CD4-positive, alpha-beta T cell treated with Interferon gamma for 1 hour (primary cell): ENCODE measurements around the gene TMEM37.

Experiments used
- DNase-seq: peaks from one replicate; pipeline ENCODE4 v3.0.0-alpha.2; 2020

The TMEM37 gene

DNA sequence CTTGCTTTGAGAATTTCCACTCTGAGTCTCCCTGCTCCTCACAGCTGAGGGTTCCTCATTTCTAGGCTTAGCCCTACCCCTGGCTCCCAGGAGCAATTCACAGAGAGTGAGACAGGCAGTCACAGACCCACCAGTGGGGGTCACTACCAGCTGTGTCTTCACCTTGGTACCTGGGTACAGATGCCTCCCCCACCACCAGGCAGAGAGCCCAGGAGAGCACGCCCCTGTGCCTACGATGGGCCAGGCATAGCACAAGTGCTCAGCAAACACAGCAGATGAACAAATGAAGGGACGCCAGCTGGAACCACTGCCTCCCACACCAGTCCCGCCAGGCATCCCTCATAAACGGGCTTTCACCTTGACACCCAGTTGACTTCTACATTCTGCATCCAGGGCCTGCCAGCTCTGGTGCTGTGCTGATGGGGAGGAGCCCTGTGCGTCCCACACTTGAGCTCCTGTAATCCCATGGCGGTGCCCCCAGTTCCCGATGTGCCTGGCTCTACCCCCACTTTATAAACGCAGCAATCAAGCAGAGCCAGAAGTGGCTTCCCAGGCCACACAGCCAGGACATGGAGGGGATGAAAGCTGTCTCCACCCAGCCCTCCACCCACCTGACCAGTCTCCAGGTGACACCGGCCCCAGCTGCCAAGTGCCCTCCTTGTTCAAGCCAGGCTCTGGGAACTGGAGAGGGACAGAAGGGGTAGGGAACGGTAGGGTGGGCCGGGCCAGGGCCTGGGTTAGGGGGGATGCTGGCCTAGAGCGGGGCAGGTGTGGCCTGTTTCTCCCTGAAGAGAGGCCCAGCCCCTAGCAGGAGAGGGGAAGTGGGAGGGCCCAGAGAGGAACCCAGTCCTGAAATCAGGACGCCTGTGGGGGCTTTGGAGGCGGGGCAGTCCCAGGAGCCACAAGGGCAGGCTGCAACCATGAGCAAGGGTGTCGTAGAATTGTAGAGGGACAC lies 50.1 kb downstream of the TMEM37 start:
- no peak for DNase-seq

DNA sequence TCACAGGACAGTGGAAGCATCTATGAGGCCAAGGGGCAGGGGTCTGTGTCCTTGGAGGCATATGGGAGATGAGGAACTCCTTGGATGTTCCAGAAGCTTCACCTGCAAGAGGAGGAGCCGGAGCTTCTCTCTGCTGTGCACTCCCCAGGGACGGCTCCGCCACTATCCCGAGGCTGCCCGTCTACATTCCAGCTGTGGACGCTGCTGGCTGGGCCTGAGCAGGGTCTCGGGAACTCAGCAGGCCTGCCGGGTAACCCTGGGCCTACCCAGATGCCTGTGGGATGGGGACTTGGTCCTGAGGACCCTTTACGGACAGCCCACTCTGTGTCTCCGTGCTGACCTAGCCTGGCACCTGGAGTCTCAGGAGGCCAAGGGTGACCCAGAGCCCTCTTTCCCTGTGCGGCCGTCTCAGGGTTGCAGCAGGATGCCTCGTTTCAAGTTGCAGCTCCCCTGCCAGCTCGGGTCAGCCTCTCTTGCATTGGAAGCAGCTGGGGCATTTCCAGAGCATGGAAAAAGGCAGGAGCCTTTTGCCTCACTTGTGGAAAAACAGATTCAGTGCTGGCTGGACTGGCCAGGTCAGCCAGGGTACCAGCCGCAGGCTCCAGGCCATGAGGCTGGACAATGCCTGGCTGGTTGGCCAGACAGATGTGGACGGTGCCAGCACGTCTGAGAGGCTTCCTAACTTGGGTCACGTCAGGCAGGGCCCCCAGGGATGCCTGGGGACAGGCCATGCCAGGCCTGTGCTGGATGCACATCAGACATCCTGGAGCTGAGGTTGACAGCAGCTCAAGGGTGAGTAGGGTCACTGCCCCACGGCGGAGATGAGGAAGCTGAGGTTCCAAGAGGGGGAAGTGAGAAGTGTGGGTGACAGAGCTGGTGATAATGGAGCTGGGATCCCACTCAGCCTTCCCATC lies 51.1 kb downstream of the TMEM37 start:
- no peak for DNase-seq

DNA sequence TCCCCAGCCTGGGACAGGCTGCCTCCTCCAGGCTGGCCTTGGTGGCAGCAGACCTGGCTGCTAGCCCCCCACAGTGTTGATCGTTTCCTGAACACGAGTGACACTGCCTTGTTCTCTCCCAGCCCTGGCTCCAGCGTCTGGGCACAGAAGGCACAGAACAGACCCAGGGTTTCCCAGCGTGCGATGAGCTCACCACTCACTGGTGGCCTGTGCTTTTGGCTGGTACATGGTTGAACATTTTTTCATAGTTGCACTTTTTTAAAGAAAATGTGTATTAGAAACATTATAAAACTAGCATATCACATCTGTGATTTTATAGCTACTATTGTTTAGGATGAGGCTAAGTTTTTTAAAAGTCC lies 51.7 kb downstream of the TMEM37 start:
- DNase-seq, result no peak

DNA sequence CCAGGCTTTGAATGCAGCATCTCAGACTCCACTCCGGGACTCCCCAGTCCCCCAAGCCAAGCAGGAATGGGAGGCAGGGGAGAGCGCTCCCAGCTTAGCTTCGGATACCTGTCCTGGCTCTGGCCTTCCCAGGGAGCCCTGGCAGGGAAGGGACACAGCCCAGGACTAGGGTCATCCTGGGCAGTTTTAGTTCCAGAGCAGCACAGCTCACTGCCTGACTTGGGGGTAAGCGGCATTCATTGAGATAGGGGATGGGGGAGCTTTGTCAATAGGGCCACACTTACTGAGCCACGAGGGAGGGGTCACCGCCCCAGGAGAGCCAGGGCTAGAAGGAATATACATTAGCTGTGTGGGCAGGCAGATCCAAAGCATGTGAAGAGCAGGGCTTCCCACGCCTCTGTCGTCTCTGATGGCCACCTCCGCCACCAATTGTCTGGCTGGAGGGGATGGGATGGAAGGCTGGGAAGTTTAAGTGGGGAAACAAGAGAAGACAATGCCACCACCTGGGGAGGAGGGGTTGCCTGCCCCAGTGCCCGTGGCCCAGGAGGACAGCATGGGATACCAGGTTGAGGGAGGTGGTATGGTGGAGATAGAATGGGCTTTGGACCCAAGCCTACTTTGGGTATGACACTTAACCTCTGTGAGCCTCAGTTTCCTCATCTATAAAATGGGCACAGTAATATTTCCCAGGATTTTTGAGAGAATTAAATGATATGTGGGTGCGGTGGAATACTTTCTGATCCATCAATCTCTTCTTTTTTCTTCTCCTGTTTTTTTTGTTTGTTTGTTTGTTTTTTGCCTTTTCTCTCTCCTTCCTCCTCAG lies 52.5 kb downstream of the TMEM37 start:
- no peak for DNase-seq

DNA sequence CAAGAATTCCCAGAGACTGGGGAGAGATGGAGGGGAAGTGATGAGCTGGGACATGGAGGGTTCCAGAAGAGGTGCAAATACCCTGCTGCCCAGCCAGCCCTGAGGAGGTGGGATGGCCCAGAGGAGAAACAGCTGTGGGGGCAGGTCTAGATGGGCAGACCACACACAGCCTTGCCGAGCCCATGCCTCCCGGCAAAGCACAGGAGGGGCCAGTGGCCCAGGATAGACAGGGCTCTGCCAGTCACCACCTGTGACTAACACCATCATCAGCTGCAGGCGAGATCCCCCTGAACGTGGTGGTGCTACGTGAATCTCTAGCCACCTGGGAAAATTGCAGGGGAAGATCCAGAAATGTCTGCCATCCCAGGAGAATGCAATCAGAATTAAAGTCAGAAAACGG lies 53.2 kb downstream of the TMEM37 start:
- no peak for DNase-seq

DNA sequence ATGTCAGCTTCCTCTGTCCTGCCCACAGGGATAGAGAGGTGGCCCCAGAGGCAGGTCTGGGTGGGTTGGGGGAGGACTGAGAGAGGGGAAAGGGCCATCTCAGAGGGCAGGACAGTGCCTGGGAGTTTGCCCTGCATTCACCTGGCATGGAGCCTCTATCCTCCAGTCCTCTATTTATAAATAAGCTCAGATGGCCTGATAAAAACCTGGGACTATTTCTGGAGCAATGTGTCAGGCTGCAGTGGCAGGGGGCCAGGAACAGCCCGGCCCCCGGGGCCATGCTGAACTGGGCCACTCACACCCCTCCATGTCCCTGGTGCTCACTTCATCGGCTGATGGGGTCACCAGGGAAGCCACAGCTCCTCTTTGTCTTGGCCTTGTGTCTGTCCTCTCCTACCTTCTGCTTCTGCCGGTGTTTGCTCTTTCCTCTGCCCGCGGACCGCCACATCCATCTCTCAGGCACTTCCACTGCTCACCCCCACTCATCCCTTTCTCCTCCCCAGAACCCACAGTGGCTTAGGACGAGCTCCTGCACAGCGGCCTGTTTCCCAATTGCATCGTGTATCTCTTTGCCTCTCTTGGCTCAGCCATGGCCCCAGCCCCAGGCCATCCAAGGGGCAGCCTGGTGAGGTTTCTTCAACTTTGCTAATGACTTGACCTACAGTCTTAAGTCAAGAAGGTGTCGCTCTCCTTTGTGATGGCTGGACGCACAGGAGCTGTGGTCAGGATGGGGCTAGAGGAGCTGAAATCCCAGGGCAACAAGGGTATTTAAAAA lies 53.9 kb downstream of the TMEM37 start:
- DNase-seq, result no peak

DNA sequence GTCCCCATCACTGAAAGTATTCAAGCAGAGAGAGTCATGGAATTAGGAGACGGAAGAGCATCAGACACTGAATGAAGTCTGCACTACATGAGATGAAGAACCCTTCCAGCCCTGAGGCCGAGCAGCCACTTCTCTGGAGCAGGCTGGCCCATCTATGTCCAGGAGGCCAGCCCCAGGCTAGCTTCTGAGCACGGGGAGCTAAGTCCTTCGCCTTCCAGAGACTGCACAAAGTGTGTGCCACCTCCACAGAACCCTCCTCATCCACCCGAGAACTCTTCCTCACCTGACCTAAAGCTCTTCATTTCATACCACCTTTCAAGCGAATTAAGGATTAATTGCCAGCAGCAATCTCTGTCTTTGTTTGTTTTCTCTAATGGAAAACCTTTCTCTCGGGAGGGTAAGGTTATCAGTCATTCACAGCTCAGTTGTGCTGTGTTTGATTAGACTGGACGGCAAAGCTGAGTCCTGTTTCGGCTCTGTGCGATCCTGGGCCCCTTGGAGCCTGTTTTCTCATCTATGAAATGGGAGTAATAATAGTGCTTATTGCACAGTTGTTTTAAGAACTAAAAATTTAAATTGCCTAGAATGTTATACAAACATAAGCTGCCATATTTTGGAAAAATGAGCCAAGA lies 54.7 kb downstream of the TMEM37 start:
- DNase-seq, result no peak

DNA sequence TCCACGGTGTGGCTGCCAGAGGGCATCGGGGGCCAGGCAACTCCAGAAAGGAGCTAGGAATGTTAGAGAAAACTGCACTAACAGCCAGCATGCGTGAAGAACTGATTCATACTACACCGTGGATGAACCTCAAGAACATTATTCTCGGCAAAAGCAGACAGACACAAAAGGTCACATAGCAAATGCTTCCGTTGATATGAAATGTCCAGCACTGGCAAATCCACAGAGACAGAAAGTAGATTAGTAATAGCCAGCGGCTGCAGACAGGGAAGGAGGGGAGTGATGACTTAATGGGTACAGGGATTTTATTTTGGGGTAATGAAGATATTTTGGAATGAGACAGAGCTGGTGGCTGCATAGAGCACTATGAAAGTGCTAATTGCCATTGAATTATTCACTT lies 55.2 kb downstream of the TMEM37 start:
- DNase-seq, result no peak

DNA sequence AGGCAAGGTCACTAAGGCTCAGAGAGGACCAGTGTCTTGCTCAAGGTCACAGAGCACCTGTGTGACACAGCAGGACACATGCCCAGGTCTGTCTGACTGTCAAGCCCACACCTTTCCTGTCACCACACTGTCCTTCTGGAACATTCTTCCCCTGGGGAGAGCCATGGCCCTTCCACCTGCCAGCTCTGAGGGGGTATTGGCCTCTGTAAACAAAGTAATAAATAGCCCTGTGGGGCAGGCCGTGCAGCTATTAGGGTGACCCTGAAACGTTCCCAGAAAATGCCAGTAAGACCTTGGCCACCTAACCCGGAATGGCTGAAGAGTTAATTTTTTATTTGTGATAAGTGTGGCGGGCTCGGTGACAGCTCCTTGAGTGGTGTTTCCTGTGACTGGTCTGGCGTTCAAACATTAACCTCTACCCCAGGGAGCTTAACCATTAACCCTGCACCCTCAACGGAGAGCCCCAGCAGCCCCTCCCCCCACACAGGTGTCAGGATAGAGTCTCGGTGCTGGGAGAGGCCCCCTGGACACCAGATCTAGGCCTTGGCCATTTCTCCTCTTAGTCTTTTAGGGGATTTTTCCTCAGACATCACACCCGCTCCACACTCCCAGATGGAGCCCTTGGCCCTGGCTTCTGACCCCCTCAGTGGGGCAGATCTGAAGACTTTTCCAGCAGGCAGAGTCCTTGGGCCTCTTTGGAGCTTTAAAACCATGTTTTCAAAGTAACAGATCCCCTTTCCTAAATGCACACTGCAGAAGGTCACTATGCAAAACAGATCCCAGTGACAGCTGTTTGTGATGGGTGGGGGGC lies 56.0 kb downstream of the TMEM37 start:
- no peak for DNase-seq
